ENCODE data around the gene SORL1-AS1.
A peak's percentile ranks its signal among the peaks of the same experiment; 100 is the strongest.

SORL1-AS1 gene

DNA sequence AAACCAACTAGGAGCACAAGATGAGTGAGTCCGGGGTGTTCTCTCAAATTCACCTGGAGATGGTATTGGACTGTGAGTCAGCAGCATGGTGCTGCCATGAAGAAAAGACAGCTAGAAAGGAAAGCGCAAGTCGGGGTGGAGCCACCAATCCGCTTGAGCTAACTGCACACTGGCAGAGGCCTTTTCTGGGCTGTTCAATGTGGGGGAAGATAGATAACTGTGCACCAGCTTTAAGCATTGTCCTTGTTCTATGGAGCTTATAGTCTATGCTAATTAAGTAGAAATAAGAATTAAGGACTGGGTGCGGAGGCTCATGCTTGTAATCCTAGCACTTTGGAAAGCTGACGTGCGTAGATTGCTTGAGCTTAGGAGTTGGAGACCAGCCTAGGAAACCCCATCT lies 21.9 kb upstream of the SORL1-AS1 start:
- DNase-seq, result no peak

GRCh38 chr11:121473064-121473777 lies 20.5 kb upstream of the SORL1-AS1 start:
- peak; percentile 34 to 67 for DNase-seq

- no peak for DNase-seq
Observed at GRCh38 chr11:121472312-121472711, 19.5 kb upstream of the SORL1-AS1 start.

DNA sequence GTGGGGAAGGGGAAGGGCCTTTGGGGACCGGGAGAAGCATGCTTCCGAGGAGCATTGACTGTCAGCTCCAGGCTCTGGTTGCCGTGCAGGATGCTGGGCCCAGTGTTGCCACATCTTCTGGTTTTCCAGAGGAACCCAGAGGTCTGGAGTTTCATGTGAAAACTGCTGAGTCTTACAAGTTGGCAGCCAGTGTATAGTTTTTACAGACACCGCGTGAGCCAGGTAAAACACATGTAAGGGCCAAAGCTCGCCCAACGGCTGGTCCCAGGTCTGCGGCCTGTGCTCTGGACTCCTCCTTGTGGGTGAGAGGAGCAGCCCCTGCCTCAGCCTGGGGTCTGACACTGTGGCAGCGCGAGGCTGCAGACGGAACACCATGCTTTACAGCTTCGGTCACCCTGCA lies 18.4 kb upstream of the SORL1-AS1 start:
- DNase-seq, result no peak

DNA sequence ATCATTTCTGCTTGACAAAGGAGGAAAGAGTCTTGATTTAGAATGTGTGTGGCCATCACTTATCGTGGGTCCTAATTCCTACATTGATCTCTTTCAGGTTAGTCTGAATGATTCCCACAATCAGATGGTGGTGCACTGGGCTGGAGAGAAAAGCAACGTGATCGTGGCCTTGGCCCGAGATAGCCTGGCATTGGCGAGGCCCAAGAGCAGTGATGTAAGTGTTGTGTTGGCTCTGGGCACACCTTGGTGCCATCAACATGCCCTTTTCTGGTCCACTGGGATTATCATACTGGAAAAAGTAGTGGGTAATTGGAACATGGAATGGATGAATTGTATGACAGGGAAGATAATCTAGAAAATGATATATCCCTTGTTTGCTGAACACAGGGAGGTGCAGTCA lies 17.1 kb upstream of the SORL1-AS1 start:
- DNase-seq, result no peak

GRCh38 chr11:121467965-121468364 lies 15.2 kb upstream of the SORL1-AS1 start:
- no peak for DNase-seq

DNA sequence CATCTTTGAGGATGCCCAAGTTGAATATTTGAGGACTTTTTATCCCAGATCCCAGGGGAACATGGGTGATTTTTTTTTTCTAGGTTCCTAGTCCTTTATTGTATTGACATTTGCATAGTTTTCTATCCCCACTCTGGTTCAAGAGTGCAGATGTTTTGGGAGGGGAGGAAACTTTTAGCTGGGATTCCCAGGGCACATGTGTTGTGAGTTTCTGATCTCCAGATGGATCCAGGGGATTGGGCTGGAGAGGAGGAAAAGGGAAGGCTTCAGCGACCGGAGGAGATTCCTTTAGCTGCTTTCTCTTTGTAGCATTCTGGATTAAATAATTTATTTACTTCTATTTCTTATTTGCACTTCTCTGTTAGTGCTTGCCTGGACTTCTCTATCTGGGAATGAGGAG lies 14.7 kb upstream of the SORL1-AS1 start:
- DNase-seq, result no peak

DNA sequence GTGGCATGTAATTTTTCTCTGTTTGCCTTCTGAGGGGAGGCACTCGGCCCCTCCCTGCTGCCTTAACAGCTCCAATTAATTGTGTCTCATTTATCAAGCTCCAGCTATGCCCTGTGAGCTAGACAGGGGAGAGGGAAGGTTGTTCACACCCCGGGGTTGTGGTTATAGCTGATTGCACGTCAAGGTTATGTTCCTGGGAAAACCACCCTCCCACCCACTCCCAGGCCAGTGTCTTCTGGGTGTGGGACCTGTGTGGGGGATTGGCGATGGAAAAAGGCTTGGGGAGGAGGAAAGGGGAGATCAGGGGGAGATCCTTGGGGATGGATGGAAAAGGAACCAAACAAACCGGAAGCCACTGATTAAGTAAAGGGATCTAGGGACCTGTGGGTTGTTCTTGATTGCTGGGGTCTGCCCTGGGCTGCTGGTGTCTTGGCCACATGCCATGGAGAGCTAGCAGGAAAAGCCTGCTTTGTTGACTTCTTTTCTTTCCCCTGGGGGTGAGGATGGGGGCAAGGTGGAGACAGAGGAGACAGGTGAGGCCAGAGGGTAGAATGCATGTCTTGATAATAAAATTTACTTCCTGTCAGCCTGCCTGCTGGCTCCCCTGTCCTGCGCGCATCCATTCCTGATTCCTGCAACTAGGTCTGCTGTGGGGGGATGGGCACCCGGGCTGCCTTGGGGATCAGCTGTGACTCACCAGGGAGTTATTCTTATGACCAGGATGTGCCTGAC lies 13.5 kb upstream of the SORL1-AS1 start:
- DNase-seq, result peak; percentile 61 to 65

- no peak for DNase-seq
Observed at GRCh38 chr11:121465709-121466062, 12.9 kb upstream of the SORL1-AS1 start.

DNA sequence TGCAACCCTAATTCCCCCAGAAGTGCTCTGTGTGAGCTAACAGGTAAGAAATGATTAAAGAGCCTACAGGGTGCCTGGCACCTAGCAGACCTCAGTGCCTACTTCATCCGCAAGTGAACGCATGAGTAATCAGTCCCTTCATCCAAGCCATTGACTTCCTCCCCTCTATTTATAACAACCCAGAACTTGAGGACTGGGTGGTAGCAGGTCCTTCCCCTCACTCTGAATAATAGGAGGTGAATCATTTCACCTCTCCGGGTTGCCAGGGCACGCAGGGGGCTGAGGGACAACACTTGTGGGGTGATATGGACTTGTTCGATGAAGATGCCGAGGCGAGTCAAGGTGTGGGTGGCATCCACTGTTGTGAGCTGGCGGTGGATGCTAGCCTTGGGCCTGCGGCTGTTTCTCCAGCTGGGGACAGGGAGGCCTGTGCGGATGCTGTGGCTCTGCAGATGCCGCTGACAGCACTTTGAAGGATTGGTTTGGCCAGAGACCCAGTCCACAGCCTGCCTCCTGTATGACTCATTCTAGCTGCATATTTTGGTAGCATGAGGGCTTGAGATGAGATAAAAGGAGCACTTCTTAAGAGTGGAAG lies 11.7 kb upstream of the SORL1-AS1 start:
- peak in 1 of 2 donors; percentile 59 for DNase-seq

GRCh38 chr11:121463689-121464335 lies 11.0 kb upstream of the SORL1-AS1 start:
- no peak for DNase-seq

- DNase-seq, result no peak
Observed at GRCh38 chr11:121461843-121462242, 9.1 kb upstream of the SORL1-AS1 start.

GRCh38 chr11:121460941-121461514 lies 8.3 kb upstream of the SORL1-AS1 start:
- no peak for DNase-seq

DNA sequence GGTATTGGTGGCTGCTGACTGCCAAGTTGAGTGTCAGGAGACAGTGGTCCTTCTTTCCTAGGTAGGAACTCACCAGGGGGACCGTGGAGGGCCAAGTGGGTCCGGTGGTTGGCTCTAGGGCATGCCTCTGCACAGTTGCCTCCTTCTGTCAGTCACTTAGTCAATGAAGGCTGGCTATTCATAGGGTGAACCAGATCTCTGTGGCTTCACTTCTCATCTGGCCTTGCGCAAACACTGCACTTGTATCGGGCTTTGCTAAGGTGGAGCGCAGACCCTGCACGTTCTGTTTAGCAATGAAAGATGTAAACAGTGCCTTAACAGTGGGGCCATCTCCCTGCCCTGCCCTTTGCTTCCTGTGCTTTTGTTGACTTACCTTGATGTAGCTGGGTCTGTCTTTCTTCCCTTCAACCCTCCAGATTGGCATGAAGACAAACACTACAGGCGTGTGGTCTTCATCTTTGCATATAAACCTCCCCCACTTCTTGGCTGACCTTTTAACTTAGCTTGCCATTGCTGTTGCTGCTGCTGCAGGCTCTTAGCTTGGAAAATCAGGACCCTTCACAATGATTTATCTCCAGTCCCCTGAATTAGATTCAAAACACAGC lies 6.7 kb upstream of the SORL1-AS1 start:
- DNase-seq, result no peak

GRCh38 chr11:121458551-121458950 lies 5.8 kb upstream of the SORL1-AS1 start:
- DNase-seq, result no peak

- DNase-seq, result no peak
Observed at GRCh38 chr11:121456816-121457431, 4.2 kb upstream of the SORL1-AS1 start.

DNA sequence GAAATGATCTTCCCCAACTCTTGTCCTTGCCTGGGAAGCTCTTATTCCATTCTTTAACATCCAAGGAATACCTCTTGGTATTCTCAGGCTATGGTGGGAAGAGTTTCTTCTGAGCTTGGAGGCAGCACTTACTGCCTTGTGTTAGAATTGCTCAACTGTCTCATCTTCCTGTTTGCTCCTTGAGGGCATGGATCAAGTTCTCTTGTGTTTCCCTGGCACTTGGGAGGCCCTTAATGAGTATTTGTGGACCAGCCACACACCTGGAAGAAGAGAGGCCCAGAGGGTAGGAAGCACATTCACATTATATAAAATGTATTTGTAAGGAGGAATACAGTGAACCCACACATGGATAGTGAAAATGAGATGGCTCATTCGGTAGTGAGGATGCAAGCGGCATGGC lies 3.4 kb upstream of the SORL1-AS1 start:
- DNase-seq, result no peak

DNA sequence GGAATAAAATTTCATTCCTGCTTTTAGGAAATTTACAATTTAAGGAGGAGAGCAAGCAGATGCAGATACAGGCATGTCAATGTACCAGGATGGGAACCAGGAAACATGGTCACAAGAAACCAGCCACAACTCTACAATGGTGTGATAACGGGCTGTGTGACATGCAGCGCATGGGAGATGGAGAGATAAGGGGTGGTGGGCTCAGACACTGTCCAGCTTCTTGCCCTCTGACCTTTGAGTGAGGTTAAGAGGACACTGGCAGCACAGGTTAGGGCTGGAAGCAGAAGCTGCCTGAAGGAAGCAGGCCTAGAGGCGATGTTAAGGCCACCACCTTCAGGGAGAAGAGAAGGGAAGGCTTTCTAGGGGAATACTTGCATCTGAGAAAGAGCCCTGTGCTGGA lies 2.3 kb upstream of the SORL1-AS1 start:
- DNase-seq, result no peak

DNA sequence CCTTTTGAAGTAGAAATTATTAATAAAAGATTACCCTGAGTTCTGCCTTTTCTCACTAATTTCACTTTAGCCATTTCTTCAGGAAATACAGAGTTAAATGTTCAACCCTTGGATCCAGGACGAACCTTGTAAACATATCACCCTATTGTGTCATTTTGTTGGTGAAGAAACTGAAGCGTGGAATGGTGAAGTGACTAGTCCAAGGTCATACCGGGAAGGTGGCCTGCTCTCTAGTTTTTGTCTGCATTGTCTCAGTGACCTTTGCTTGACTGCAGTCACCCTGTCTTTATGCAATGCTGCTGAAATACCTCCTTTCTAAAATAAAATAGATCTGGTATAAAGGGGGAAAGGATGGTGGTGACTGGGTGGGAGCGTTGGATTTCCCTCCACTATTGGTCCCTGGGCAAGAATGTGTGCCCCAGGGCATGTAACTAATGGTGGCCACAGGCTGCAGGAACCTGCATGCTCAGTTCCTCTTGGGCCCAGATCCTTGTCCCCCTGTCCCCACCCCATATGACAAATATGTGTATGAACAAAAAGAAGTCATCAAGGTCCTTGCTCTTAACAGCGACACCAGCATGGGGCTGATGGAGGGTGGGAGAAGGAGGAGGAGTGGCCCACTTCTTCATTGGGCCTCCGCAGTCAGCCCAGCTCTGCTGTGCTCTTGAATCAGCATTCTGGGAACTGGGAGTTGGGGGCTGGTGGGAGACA lies 977 bp upstream of the SORL1-AS1 start:
- DNase-seq, result no peak

DNA sequence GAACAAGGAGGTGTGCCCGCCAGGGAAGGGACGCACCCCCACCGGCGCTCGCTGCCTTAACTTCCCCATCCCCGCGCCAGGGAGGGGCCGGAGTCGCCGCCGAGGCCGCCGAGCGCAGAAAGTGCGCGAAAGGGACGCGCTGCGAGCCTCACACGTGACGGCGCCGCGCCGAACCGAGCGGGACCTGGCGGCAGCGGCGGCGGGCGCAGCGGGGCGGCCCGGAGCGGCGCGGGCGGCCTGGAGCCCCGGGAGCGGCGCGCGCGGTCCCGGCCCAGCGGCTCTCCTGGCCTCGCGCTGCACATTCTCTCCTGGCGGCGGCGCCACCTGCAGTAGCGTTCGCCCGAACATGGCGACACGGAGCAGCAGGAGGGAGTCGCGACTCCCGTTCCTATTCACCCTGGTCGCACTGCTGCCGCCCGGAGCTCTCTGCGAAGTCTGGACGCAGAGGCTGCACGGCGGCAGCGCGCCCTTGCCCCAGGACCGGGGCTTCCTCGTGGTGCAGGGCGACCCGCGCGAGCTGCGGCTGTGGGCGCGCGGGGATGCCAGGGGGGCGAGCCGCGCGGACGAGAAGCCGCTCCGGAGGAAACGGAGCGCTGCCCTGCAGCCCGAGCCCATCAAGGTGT lies 670 bp downstream of the SORL1-AS1 start, which contains the start of gene SORL1:
Gene SORL1 (plus strand): TSS at position 329 of the 623 bp plus-strand sequence. CDS start 18 bp downstream, at position 347.
- peak; percentile 74 to 78 for DNase-seq
